GM18505 (cell line): Measurements from ENCODE around the gene CEP95.
A peak's percentile ranks its signal among the peaks of the same experiment; 100 is the strongest.
"Not testable (repeated sequence)": the region's sequence is repeated elsewhere in the genome, so short reads cannot be mapped to it uniquely, and the experiment has no call there.

Source experiments
- ATAC-seq: cut with Tn5 transposase; IDR thresholded peaks from one replicate; pipeline ENCODE4 v1.9.1; 2021; ENCODE audit not compliant: unreplicated experiment
- POLR2A ChIP-seq: IDR thresholded peaks from 4 replicates; pipeline ENCODE4 v1.6.1; 2011; ENCODE audit warnings: borderline replicate concordance; ENCODE audit not compliant: insufficient read depth, insufficient read length; ENCODE audit errors: extremely low read depth

The CEP95 gene, protein sequence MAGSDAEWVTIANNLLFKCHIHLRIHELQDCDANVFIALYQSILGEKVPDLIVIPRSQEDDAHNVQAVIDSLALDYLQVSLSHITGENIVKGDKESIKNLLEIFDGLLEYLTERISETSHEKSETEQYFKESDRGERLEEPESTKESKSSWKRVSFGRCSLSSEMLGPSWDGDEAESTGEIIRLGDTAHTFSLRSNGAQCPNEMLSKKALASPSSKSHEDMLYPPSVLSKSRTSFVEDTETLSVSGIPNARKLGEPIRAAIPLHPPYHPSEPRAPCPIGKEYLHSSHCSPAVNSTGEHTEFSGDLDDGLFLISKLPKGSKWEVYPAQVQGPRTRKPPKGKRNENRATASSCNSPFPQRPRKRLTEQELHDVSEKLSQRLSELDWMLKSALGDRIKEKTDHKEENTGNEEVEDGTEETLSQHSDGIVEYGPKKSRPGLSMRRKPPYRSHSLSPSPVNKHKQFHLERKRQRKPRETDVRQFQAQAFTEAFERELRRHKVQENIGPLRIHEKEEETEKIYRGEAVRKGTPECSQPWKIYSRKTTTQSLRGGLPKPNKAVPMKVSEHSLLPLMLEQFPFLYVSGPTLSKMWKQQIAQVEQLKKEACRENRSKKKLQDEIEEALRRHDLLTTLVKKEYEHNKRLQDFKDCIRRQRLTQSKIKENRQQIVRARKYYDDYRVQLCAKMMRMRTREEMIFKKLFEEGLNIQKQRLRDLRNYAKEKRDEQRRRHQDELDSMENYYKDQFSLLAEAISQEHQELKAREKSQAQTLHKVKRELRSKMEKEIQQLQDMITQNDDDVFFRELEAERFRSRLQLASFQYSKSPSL

DNA sequence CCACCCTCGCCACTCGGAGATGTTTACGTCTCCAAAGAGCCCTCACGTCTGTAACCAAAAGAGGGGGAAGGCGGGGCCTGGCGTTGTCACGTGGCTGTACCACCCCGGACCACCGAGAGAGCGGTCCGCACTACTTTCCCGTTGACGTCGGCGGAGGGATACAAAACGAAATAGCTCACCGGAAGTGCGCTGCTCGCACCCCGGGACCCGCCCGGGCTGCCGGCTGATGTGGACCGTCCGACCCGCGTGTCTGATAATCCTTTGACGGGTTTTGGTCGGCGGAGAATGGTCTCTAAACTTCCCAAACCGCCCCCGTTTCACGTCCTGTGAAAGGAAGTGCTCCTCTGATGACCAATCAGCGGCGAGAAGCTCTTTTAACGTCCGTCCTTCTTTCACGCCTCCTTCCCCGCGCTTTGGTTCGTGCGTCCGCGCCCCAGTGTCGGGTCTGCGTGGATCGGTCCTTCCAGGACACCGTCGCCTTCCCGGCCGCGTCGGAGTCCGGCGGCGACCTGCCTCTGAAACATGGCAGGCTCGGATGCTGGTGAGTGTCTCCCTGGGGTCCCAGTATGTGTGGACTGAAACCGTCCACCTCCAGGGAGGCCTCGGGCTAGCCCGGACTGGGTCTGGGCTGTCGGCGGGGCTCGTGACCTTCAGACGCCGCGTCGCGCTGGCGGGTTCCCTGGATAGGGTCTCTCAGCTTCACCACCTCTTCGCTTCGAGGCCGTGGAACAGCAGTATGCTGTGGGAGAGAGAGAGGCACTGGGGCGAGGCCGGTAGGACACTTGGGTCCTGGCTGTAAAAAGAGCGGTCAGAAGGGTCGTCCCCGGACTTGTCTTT, at the start of gene CEP95:
Gene CEP95 (plus strand): TSS at position 402 of the 837 bp plus-strand sequence. CDS start 121 bp downstream, at position 523.
- ATAC-seq = peak; percentile 57
- TF ChIP-seq POLR2A = peak; percentile 82

DNA sequence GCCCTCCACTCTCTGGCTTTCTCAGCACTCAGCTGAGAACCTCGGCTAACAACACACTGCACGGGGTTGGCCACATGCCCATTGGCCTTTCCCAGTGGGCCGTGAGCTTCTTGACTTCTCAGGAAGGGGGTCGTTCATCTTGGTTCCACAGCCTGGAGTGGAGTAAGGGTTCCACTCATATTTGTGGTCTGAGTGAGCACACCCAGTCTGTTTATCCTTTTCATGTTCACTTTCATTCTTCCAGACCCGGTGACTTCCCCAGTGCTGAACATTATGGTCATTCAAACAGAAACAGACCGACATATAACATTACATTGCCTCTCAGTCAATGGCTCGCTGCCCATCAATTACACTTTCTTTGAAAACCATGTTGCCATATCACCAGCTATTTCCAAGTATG, 49.6 kb upstream of the CEP95 start:
- TF ChIP-seq POLR2A = no peak
- ATAC-seq = no peak

DNA sequence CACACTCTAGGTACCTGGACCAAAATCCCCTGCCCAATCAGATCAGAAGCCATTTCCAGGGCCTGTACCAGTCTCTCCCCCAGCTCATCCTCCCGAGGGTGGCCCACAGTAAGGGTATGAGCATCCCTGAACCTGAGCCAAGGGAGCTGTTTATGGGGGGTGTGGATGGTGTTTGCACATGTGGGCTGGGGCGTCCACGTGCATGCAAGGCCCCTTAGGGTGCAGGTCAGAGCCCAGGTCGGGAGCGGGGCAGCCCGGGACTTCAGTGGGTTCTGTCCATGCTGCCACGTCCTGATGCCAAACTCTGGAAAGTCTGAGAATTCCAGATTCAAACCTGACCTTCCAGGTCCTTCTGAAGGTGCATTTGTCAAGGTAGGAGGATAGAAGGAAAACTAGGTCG, 48.0 kb upstream of the CEP95 start:
- ATAC-seq = no peak
- TF ChIP-seq POLR2A = no peak

DNA sequence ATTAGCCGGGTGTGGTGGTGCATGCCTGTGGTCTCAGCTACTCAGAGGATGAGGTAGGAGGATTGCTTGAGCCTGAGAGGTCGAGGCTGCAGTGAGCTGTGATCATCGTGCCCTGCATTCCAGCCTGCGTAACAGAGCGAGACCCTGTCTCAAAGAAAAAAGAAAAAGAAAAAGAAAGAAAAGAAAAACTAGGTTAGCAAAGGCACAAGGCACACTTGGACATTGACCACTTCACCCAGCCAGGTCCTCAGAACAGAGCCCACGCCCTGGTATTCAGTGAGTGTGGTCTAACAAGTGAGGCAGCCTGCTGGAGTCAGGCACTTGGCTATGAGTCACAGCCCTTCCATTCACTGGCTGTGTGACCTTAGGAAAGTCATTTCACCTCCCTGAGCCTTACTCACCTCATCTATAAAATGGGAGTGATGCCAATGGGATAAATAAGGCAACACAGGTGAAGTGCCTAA, 47.5 kb upstream of the CEP95 start:
- no peak for TF ChIP-seq POLR2A
- no peak for ATAC-seq

DNA sequence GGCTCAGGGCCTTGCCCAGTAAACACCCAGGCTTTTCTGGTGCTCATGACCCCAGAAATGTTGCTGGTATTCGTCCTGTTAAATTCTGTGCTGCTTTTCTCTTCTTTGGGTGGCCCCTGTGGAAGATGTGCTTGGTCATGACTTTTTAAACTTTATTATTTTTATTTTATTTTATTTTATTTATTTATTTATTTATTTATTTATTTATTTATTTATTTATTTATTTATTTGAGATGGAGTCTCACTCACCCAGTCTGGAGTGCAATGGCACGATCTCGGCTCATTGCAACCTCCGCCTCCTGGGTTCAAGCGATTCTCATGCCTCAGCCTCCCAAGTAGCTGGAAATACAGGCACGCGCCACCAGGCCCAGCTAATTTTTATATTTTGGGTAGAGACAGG, 47.0 kb upstream of the CEP95 start:
- not testable (repeated sequence) for ATAC-seq

DNA sequence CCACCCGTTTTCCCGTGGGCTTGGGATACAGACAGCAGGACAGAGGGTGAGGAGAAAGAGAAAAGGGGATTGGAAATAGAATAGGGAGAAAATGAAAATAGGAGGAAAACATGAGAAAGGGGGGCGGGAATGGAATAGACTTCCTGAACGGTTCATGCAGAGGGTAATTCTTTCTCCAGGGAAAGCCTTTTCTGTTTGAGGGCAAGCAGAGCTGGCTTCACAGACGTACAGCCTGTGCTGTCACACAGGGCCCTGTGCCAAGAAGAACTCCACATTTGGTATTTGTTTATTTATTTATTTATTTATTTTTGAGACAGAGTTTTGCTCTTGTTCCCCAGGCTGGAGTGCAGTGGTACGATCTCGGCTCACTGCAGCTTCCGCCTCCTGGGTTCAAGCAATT, 45.8 kb upstream of the CEP95 start:
- ATAC-seq = no peak
- TF ChIP-seq POLR2A = no peak

DNA sequence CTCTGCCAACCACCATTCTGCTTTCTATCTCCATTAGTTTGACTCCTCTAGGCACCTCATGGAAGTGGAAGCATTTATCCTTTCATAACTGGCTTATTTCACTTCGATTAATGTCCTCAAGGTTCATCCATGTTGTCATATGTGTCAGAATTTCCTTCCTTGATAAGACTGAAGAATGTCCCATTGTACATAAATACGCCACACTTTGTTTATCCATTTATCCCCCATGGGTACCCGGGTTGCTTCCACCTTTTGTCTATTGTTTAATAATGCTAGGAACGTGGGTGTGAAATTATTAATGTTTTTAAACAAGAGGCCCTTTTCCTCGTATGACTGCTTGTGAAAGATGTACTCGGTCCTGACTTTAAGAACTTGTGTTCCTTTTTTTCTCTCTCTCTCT, 45.0 kb upstream of the CEP95 start:
- TF ChIP-seq POLR2A = no peak
- no peak for ATAC-seq

DNA sequence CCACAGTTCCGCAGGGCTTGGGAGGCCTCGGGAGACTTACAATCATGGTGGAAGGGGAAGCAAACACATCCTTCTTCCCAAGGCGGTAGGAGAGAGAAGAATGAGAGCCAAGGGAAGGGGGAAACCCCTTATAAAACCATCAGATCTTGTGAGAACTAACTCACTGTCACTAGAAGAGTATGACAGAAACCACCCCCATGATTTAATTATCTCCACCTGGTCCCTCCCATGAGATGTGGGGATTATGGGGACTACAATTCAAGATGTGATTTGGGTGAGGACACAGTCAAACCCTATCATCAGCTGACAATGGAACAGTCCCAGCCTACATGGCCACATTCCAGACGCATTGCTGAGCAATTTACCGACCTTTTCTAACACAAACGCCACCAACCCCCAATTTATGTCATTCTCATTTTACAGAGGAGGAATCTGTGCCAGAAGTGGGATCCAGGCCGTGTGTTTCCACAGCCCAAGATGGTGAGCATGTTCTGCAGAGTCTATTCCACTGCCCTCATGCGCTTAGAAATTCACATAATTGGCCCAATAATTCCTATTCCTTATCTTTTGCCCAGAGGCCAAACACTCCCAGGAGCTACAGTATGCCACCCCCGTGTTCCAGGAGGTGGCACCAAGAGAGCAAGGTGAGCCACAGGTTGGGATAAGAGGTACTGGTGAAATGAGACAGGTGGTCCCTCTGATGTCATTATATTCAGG, 40.6 kb upstream of the CEP95 start:
- ATAC-seq = no peak
- no peak for TF ChIP-seq POLR2A

DNA sequence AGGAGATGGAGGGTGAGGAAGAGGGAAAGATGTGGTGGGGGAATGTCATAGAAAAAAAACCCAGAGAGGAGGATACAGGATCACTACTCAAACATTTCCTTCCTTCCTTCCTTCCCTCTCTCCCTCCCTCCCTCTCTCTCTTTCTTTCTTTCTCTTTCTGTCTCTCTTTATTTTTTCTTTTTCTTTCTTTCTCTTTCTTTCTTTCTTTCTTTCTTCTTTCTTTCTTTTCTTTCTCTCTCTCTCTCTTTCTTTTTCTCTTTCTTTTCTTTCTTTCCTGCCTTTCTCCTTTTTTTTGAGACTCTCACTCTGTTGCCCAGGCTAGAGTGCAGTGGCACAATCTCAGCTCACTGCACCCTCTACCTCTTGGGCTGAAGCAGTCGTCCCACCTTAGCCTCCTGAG, 39.9 kb upstream of the CEP95 start:
- not testable (repeated sequence) for ATAC-seq

DNA sequence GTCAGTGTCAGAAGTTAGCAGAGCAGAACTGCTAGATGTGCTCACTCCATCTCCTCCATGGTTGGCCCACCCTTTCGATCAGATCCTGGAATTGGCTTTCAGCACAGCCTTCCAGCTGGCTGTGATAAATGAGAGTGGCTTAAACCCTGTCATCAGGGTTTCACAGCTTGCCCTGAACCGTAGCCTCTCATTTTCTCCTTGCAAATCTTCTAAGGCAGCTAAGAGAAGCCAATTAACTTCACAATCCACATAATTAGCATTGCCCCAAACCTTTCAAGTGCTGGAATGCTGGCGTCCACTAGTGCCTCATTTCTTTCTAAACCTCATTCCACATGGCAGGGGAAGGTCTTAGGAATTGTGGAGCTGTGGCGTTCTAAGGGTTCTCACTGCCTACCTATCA, 36.2 kb upstream of the CEP95 start:
- no peak for TF ChIP-seq POLR2A
- no peak for ATAC-seq

DNA sequence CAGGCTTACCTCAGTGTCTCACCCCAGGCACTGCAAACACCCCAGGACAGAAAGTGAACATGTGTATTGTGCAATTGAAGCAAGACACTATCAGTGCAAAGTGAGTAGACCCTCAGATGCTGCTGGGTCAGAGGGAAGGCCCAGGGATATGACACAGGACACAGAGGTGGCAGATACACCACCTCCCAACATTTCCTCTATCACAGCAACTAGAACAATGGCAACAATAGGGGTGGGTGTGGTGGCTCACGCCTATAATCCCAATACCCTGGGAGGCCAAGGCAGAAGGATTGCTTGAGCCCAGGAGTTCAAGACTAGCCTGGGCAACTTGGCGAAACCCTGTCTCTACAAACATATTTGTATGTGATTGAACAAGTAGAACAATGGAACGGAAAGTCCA, 35.3 kb upstream of the CEP95 start:
- ATAC-seq = no peak
- no peak for TF ChIP-seq POLR2A

DNA sequence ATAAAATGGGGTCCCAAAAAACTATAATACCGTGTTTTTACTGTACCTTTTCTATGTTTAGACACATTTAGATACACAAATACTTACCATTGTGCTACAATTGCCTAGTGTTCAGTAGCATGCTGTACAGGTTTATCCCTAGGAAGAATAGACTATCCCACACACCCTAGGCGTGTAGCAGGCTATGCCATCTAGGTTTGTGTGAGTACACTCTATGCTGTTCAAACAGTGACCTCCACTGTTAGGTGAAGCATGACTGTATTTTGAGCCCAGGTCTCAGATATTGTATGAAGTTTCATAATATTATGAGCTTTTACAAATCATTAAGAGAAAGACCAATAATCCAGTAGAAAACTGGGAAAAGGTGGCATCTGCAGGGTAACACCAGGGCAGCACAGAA, 34.2 kb upstream of the CEP95 start:
- TF ChIP-seq POLR2A = no peak
- no peak for ATAC-seq

DNA sequence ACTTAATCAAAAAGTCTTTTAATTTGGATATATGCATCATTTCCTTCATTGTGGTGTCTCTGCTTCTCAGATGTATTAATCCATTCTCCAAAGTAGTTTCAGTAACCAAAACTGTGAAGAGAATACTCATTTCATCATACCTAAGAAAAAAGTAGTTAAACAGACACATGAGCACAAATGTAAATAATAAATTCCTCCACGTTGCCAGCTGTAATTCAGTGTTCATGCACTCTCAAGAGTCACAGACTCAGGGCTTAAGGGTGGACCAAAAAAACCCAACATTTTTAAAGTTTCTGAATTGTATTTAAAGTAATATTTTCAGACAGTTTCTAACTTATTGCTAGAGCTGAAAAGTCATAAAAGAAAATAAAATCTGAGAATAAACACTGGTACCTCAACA, 28.9 kb upstream of the CEP95 start:
- ATAC-seq = no peak

More for the DNA sequence above, 28.9 kb upstream of the CEP95 start:
- no peak for TF ChIP-seq POLR2A
